DOHH2 (cell line): ENCODE results near the gene RGS7.
"Not testable (repeated sequence)": the region's sequence is repeated elsewhere in the genome, so short reads cannot be mapped to it uniquely, and the experiment has no call there.

Source experiments
- H3F3A ChIP-seq: fragments of 200-600 bp; sonication (generic), shearing (Covaris generic); 2 replicates; pipeline ENCODE4 v1.6.0; 2016; ENCODE audit warnings: antibody characterized with exemption, mild to moderate bottlenecking; ENCODE audit not compliant: control insufficient read depth, insufficient read depth
- H3K27ac ChIP-seq: fragments of 200-600 bp; sonication (generic); 2 replicates; pipeline ENCODE4 v1.5.1; 2014; ENCODE audit warnings: low read depth, mild to moderate bottlenecking, low read length, moderate library complexity
- H3K27me3 ChIP-seq: fragments of 200-600 bp; sonication (generic); 2 replicates; pipeline ENCODE4 v1.6.1; 2014; ENCODE audit warnings: mild to moderate bottlenecking, low read length, mixed read lengths; ENCODE audit not compliant: control insufficient read depth
- H3K36me3 ChIP-seq: fragments of 200-600 bp; sonication (generic); 2 replicates; pipeline ENCODE4 v1.6.1; 2014; ENCODE audit warnings: mild to moderate bottlenecking, low read length, moderate library complexity, mixed read lengths; ENCODE audit not compliant: control insufficient read depth
- H3K4me1 ChIP-seq: fragments of 200-600 bp; sonication (generic); 2 replicates; pipeline ENCODE4 v1.6.1; 2014; ENCODE audit warnings: mild to moderate bottlenecking, low read length, mixed read lengths; ENCODE audit not compliant: control insufficient read depth
- H3K4me2 ChIP-seq: fragments of 200-600 bp; sonication (generic); 2 replicates; pipeline ENCODE4 v1.6.0; 2014; ENCODE audit warnings: mild to moderate bottlenecking, low read length, moderate library complexity
- H3K4me3 ChIP-seq: fragments of 200-600 bp; sonication (generic); 2 replicates; pipeline ENCODE4 v1.5.1; 2014; ENCODE audit warnings: mild to moderate bottlenecking, low read length, mixed read lengths
- H3K79me2 ChIP-seq: fragments of 200-600 bp; sonication (generic); 2 replicates; pipeline ENCODE4 v1.6.1; 2014; ENCODE audit warnings: mild to moderate bottlenecking, low read length, mixed read lengths; ENCODE audit not compliant: control insufficient read depth
- H3K9me2 ChIP-seq: fragments of 200-600 bp; sonication (generic); replicated peaks from 2 replicates; pipeline ENCODE4 v1.6.1; 2014; ENCODE audit warnings: mild to moderate bottlenecking, low read length, mixed read lengths; ENCODE audit not compliant: control insufficient read depth
- H3K9me3 ChIP-seq: fragments of 200-600 bp; sonication (generic); 2 replicates; pipeline ENCODE4 v1.6.1; 2014; ENCODE audit warnings: antibody characterized with exemption, low read length, mixed read lengths; ENCODE audit not compliant: control insufficient read depth, insufficient read depth
- H4K20me1 ChIP-seq: fragments of 200-600 bp; sonication (generic); 2 replicates; pipeline ENCODE4 v1.6.0; 2014; ENCODE audit warnings: low read depth, mild to moderate bottlenecking, antibody characterized with exemption, low read length, moderate library complexity; ENCODE audit not compliant: control insufficient read depth, insufficient read depth
- CTCF ChIP-seq: fragments of 200-600 bp; sonication (generic); IDR thresholded peaks from one replicate; pipeline ENCODE4 v1.5.1; 2014; ENCODE audit warnings: antibody characterized with exemption, mild to moderate bottlenecking, low read depth, low read length; ENCODE audit not compliant: poor library complexity, severe bottlenecking
- EZH2phosphoT487 ChIP-seq: fragments of 200-600 bp; sonication (generic); IDR thresholded peaks from 2 replicates; pipeline ENCODE4 v1.6.1; 2017; ENCODE audit warnings: borderline replicate concordance, mild to moderate bottlenecking, antibody characterized with exemption, low read length, moderate library complexity, mixed read lengths

The RGS7 gene

GRCh38 chr1:241228339-241228738 is 128.7 kb downstream of the RGS7 start:
- Histone ChIP-seq H3K27me3 (no peaks in the 10 kb centered on the region), H3K79me2 (no peaks in the 10 kb centered on the region), H3K4me1 (peaks cover 13% of the 10 kb centered on the region), H4K20me1 (no peaks in the 10 kb centered on the region), H3K9me2 (no peaks in the 10 kb centered on the region), H3K9me3 (no peaks in the 10 kb centered on the region), H3K4me2 (no peak overlapping the region), H3K27ac (no peak overlapping the region), H3K4me3 (no peak overlapping the region), H3K36me3 (no peaks in the 10 kb centered on the region), H3F3A (no peaks in the 10 kb centered on the region)
- TF ChIP-seq EZH2phosphoT487: no peak

- no peak for TF ChIP-seq CTCF
- TF ChIP-seq EZH2phosphoT487: no peak
- Histone ChIP-seq H3K79me2 (no peaks in the 10 kb centered on the region), H3K9me2 (no peaks in the 10 kb centered on the region), H3K4me2 (no peak overlapping the region), H3K4me3 (no peak overlapping the region), H3F3A (no peaks in the 10 kb centered on the region), H3K27me3 (no peaks in the 10 kb centered on the region), H3K27ac (no peak overlapping the region), H3K4me1 (peaks cover 13% of the 10 kb centered on the region), H3K9me3 (no peaks in the 10 kb centered on the region), H3K36me3 (no peaks in the 10 kb centered on the region), H4K20me1 (no peaks in the 10 kb centered on the region)
Measured at GRCh38 chr1:241225741-241226140, 131.3 kb downstream of the RGS7 start.

- H3K9me3 ChIP-seq, H3K4me2 ChIP-seq: not testable (repeated sequence)
Measured at GRCh38 chr1:241224189-241224588, 132.8 kb downstream of the RGS7 start.

GRCh38 chr1:241222813-241223212 is 134.2 kb downstream of the RGS7 start:
- H3K79me2 ChIP-seq, H3K9me2 ChIP-seq, H4K20me1 ChIP-seq, H3F3A ChIP-seq, H3K27ac ChIP-seq, H3K4me2 ChIP-seq, H3K4me3 ChIP-seq, H3K36me3 ChIP-seq, H3K4me1 ChIP-seq, H3K9me3 ChIP-seq, H3K27me3 ChIP-seq: not testable (repeated sequence)

More at GRCh38 chr1:241224189-241224588, 132.8 kb downstream of the RGS7 start:
- H3K27ac ChIP-seq, H3K4me1 ChIP-seq, H3K27me3 ChIP-seq, H3K9me2 ChIP-seq, H3K79me2 ChIP-seq, H3F3A ChIP-seq, H3K36me3 ChIP-seq, H3K4me3 ChIP-seq, H4K20me1 ChIP-seq: not testable (repeated sequence)

- Histone ChIP-seq H3K36me3 (no peaks in the 10 kb centered on the region), H3K27ac (no peak overlapping the region), H3K79me2 (no peaks in the 10 kb centered on the region), H3K4me2 (no peak overlapping the region), H3K4me3 (no peak overlapping the region), H3K9me3 (no peaks in the 10 kb centered on the region), H3F3A (no peaks in the 10 kb centered on the region), H4K20me1 (no peaks in the 10 kb centered on the region), H3K27me3 (no peaks in the 10 kb centered on the region), H3K9me2 (no peaks in the 10 kb centered on the region), H3K4me1 (no peaks in the 10 kb centered on the region)
- TF ChIP-seq EZH2phosphoT487: no peak
- no peak for TF ChIP-seq CTCF
Measured at GRCh38 chr1:241221319-241221718, 135.7 kb downstream of the RGS7 start.

GRCh38 chr1:241220913-241221312 is 136.1 kb downstream of the RGS7 start:
- H4K20me1 ChIP-seq, H3K4me3 ChIP-seq, H3K36me3 ChIP-seq, H3K4me1 ChIP-seq, H3K4me2 ChIP-seq, H3K27ac ChIP-seq, H3K9me2 ChIP-seq, H3K27me3 ChIP-seq, H3K9me3 ChIP-seq, H3K79me2 ChIP-seq, H3F3A ChIP-seq: not testable (repeated sequence)
